GM18517 (cell line): ENCODE results near the gene CSF1R.
A peak's percentile ranks its signal among the peaks of the same experiment; 100 is the strongest.
"Not testable (repeated sequence)": the region's sequence is repeated elsewhere in the genome, so short reads cannot be mapped to it uniquely, and the experiment has no call there.

Source experiments
- ATAC-seq: cut with Tn5 transposase; IDR thresholded peaks from one replicate; pipeline ENCODE4 v1.9.1; 2021; ENCODE audit warnings: mild to moderate bottlenecking, moderate library complexity; ENCODE audit not compliant: unreplicated experiment

CSF1R gene

GRCh38 chr5:150057511-150057910 lies 28.8 kb downstream of the CSF1R start:
- no peak for ATAC-seq

DNA sequence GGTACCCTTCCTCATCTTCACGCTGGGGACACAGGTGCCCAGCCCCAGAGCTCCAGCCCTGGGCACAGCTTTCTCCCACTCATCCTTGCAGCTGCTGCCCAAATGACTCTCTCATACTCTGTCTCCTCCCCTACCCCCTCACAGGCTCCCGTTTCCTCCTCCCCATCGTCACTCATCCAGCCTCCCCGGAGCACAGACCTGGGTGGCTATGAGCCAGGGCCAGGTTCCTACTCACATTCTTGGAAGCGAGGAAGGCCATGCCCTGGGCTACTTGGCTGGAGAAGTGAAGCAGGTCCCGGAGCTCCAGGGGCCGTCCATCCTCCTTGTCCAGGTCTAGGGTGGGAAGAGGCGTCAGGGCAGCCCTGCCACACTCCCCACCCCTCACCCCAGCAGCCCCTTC lies 29.3 kb downstream of the CSF1R start:
- no peak for ATAC-seq

- ATAC-seq = no peak
These were observed 30.3 kb downstream of the CSF1R start for GRCh38 chr5:150056075-150056443.

DNA sequence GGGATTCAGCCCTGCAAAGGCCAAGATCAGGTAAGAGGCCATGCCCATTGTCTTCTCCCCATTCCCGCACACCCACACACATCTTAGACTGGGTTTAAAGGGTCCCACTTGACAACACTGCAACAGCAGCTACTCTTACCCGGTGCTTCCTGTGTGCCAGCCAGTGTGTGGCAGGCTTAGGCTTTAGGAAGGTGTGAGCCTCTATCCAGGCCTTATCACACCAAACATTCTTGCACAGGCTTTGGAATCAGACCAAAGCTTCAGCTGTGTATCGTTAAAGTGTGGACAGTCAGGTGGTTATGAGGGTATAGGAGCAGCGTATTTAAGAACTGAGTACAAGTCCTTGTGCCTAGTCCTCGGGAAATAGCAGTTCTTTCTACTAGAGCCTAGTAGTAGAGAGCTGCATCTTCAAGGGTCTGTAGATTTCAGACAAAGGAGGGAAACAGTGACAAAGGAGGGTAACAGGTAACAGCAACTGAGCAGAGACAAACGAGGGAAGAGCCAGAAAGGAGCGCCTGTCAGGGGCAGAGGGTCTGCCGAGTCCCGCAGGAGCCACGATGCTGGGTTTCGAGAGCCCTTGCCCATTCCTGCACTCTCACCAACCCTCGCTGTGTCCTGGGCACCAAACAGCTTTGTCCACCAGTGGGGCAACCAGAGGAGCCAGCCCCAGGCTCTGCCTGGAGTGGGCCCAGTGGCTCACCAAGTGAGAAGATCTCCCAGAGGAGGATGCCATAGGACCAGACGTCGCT lies 30.9 kb downstream of the CSF1R start:
- ATAC-seq = no peak

- no peak for ATAC-seq
These were observed 31.8 kb downstream of the CSF1R start for GRCh38 chr5:150054569-150054968.

GRCh38 chr5:150053713-150054392 lies 32.5 kb downstream of the CSF1R start:
- ATAC-seq = no peak

DNA sequence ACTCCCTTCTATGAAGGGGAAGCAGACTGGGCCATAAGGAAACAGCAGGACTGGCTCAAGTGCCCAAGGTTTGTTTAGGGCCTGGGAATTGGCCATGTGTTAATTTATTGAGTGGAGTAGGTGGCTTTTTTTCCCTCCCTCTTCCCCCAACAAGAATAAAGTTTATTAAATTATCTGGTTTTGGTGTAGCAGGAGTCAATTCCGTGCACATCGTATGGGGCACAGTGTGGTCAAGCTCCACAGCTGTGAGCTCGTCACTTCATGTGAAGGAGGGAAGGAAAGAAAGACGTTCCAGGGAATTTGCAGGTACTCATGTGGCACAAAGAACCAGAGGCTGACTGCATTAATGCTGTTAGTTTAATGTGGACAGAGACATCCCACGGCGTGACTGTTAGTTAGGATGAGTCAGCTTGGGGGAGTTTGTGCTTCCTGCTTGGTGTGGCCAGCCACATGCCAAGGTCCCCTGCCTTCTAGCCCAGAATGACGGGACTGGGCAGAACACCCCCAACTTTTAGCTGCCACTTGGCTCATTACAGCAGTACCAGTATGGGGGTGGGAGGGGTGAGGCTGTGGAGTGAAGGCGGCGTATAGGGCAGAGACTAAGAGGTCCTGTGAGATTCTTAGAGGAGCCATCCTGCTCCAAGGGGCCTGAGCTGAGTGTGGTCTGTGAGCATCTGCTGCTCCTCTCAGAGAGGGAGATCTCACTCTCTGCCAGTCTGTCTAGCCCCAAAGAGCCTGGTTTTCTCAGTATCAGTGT lies 33.2 kb downstream of the CSF1R start:
- ATAC-seq = no peak

- no peak for ATAC-seq
These were observed 34.0 kb downstream of the CSF1R start for GRCh38 chr5:150052226-150052955.

- ATAC-seq = no peak
These were observed 34.6 kb downstream of the CSF1R start for GRCh38 chr5:150051657-150052195.

- ATAC-seq = not testable (repeated sequence)
These were observed 36.1 kb downstream of the CSF1R start for GRCh38 chr5:150050172-150050811.

GRCh38 chr5:150046031-150046430 lies 40.3 kb downstream of the CSF1R start:
- no peak for ATAC-seq

GRCh38 chr5:150045549-150045948 lies 40.8 kb downstream of the CSF1R start:
- ATAC-seq = no peak

GRCh38 chr5:150044712-150045111 lies 41.6 kb downstream of the CSF1R start:
- no peak for ATAC-seq

DNA sequence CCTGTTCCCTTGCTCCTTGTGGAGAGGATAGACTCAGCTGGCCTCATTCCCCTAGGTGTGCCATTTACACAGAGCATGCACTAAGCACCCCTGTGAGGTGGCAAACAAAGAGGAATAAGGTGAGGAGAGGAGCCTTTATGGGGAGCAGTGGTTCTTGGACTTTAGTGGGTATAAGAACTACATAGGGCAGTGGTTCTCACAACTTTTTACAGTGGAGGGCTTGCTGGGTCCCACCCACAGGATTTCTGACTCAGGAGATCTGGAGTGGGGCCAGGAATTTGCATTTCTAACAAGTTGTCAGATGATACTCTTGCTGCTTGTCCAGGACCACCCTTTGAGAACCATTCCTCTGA lies 42.0 kb downstream of the CSF1R start:
- no peak for ATAC-seq

DNA sequence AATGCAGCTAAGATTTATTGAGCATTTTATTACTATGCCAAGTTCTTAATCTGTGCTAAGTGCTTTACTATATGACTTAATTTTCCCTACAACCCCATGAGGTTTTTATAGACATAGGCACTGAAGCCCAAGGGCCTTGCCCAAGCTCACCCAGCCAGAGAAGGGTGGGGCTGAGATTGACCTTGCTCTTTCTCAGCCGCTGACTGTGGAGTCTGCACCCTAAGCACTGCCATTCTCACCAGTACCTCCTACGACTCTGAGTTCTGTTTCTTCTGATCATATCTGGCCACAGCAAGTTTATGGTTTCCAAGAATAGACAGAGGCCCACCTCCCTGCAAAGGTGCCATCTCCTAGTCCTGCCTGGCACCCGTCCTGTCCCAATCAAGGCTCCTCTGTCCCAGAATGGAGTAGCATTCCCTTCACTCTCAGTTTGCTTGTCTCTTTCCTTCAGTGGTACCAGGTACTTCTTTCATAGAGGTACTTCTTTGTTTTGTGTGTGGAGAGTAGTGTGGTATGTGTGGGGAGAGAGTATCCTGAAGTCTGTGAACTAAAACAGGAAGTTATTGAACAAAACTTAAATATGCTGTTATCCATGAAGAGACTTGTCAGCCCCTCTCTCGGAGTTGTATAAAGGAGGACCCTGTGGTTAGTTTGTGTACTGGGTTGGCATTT lies 42.6 kb downstream of the CSF1R start:
- no peak for ATAC-seq

GRCh38 chr5:150042459-150042858 lies 43.9 kb downstream of the CSF1R start:
- no peak for ATAC-seq

GRCh38 chr5:150038547-150038946 lies 47.8 kb downstream of the CSF1R start:
- no peak for ATAC-seq

GRCh38 chr5:150036513-150036912 lies 49.8 kb downstream of the CSF1R start:
- ATAC-seq = no peak

DNA sequence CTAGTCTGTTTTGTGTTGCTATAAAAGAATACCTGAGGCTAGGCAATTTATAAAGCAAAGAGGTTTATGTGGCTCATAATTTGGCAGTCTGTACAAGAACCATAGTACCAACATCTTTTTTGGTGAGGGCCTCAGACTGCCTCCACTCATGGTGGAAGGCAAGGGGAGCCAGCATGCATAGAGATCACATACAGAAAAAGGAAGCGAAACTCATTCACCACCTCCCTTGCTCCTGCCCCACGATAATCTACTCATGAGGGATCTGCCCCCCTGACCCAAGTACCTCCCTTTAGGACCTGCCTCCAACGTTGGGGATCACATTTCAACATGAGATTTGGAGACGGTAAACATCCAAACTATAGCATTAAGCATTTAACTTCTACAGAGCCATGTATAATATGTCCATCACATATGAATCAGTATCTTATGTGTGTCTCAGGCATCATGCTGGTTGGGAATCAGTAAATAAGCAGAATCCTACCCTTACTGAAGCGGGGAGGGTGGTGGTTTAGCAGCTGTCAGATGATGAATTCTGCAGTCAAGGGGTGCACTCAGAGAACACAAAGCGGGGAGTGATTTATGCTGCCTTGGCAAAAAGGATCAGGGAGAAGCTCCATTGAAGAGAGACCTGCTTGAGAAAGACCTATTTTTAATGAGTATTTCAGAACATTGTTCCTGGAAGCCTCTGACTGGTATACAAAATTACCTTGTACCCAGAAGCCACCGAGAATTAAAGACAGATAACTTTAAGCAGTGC lies 51.0 kb downstream of the CSF1R start:
- ATAC-seq = peak; percentile 96
